DND-41 (cell line): ENCODE results near the gene CDK5R1.
A peak's percentile ranks its signal among the peaks of the same experiment; 100 is the strongest.

Experiments used
- ATAC-seq: fragments of 200-7000 bp; cut with Tn5 transposase; 3 replicates; pipeline ENCODE4 v1.9.1; 2021; ENCODE audit warnings: low read depth; ENCODE audit not compliant: insufficient read depth
- DNase-seq: peaks from one replicate; pipeline ENCODE4 v3.0.0-alpha.2; 2020
- H2AFZ ChIP-seq: 2 replicates; pipeline ENCODE4 v1.6.0; 2012; ENCODE audit warnings: low read depth, low read length
- H3K27ac ChIP-seq: 2 replicates; pipeline ENCODE4 v1.5.1; 2012; ENCODE audit warnings: low read length, inconsistent platforms
- H3K27me3 ChIP-seq: fragments of 200-600 bp; sonication (generic); 2 replicates; pipeline ENCODE4 v1.6.0; 2012; ENCODE audit warnings: low read length, mild to moderate bottlenecking, inconsistent platforms; ENCODE audit not compliant: insufficient read depth, poor library complexity
- H3K36me3 ChIP-seq: 2 replicates; pipeline ENCODE4 v1.5.1; 2012; ENCODE audit warnings: low read length, inconsistent platforms; ENCODE audit not compliant: insufficient read depth
- H3K4me1 ChIP-seq: 2 replicates; pipeline ENCODE4 v1.5.1; 2012; ENCODE audit warnings: mild to moderate bottlenecking, low read length; ENCODE audit not compliant: insufficient read depth
- H3K4me2 ChIP-seq: 2 replicates; pipeline ENCODE4 v1.6.0; 2012; ENCODE audit warnings: mild to moderate bottlenecking, moderate library complexity, low read length, inconsistent platforms; ENCODE audit not compliant: insufficient read depth
- H3K4me3 ChIP-seq, 2 experiments: fragments of 200-600 bp in 1 of 2; shearing (Covaris generic) in 1 of 2; 2 replicates each; pipeline ENCODE4 v1.5.1; 2012 to 2016; ENCODE audit warnings: inconsistent platforms in 2 of 2, low read length in 2 of 2, mild to moderate bottlenecking in 2 of 2, low read depth in 1 of 2, moderate library complexity in 1 of 2
- H3K79me2 ChIP-seq: 2 replicates; pipeline ENCODE4 v1.6.0; 2012; ENCODE audit warnings: low read length, inconsistent platforms; ENCODE audit not compliant: insufficient read depth
- H3K9ac ChIP-seq: 2 replicates; pipeline ENCODE4 v1.6.0; 2012; ENCODE audit warnings: low read depth, mild to moderate bottlenecking, inconsistent platforms, low read length, moderate library complexity
- H3K9me3 ChIP-seq: 2 replicates; pipeline ENCODE4 v1.5.1; 2012; ENCODE audit warnings: low read length, moderate library complexity, mild to moderate bottlenecking, inconsistent platforms; ENCODE audit not compliant: insufficient read depth, severe bottlenecking
- H4K20me1 ChIP-seq: 2 replicates; pipeline ENCODE4 v1.6.0; 2012; ENCODE audit warnings: low read length; ENCODE audit not compliant: insufficient read depth
- CTCF ChIP-seq: IDR thresholded peaks from 2 replicates; pipeline ENCODE4 v1.5.1; 2012; ENCODE audit warnings: borderline replicate concordance, low read length, moderate library complexity, mild to moderate bottlenecking; ENCODE audit not compliant: poor library complexity, severe bottlenecking; ENCODE audit errors: extremely low read depth
- EZH2 ChIP-seq: IDR thresholded peaks from 3 replicates; pipeline ENCODE4 v1.6.1; 2012; ENCODE audit warnings: borderline replicate concordance, low read depth, mild to moderate bottlenecking, moderate library complexity, low read length, inconsistent platforms; ENCODE audit not compliant: severe bottlenecking

CDK5R1 gene

GRCh38 chr17:32445497-32445896 is 41.3 kb upstream of the CDK5R1 start:
- peaks cover 3% of the 10 kb centered on the region for H3K27me3 ChIP-seq
- ATAC-seq (no peak), DNase-seq (no peak)
- H2AFZ ChIP-seq = no peak overlapping the region
- H3K4me2 ChIP-seq = peak overlapping the region; percentile 92
- H3K9ac ChIP-seq = peak overlapping the region; percentile 84
- TF ChIP-seq EZH2 = no peak
- TF ChIP-seq CTCF = no peak
- H3K4me3 ChIP-seq = peak overlapping the region; percentile 40 to 70; a peak in 3 of 4 replicates
- H3K79me2 ChIP-seq = peaks cover 63% of the 10 kb centered on the region
- no peaks in the 10 kb centered on the region for H3K9me3 ChIP-seq
- H3K36me3 ChIP-seq = peaks cover 51% of the 10 kb centered on the region
- peak overlapping the region; percentile 60 for H3K27ac ChIP-seq
- peaks cover 23% of the 10 kb centered on the region; the same call in 1 of the 2 replicates for H4K20me1 ChIP-seq
- H3K4me1 ChIP-seq = peaks cover 32% of the 10 kb centered on the region

- ATAC-seq = no peak
- H3K79me2 ChIP-seq = peaks cover 68% of the 10 kb centered on the region
- no peak for DNase-seq
- H3K27me3 ChIP-seq = peaks cover 3% of the 10 kb centered on the region
- no peak overlapping the region for H2AFZ ChIP-seq
- H3K4me2 ChIP-seq = peak overlapping the region; percentile 92
- H3K9ac ChIP-seq = peak overlapping the region; percentile 84
- H3K4me1 ChIP-seq = peaks cover 32% of the 10 kb centered on the region
- H3K36me3 ChIP-seq = peaks cover 56% of the 10 kb centered on the region
- H3K4me3 ChIP-seq = peak overlapping the region; percentile 40 to 70; a peak in 3 of 4 replicates
- no peaks in the 10 kb centered on the region for H3K9me3 ChIP-seq
- peaks cover 24% of the 10 kb centered on the region; the same call in 1 of the 2 replicates for H4K20me1 ChIP-seq
- peak overlapping the region; percentile 60; the same call in 1 of the 2 replicates for H3K27ac ChIP-seq
- no peak for TF ChIP-seq CTCF
- TF ChIP-seq EZH2 = no peak
Observed at GRCh38 chr17:32445971-32446370, 40.8 kb upstream of the CDK5R1 start.

- peak overlapping the region; percentile 92; the same call in 1 of the 2 replicates for H3K4me2 ChIP-seq
- H3K9me3 ChIP-seq = no peaks in the 10 kb centered on the region
- no peak overlapping the region for H2AFZ ChIP-seq
- no peak for TF ChIP-seq EZH2
- no peak for TF ChIP-seq CTCF
- H3K79me2 ChIP-seq = peaks cover 78% of the 10 kb centered on the region
- DNase-seq (no peak), ATAC-seq (no peak)
- H3K9ac ChIP-seq = peak overlapping the region; percentile 18
- 0 out of 4 replicates have a peak overlapping the region, but pooled peaks of 1 of the 2 experiments have one; percentile 20 for H3K4me3 ChIP-seq
- H3K4me1 ChIP-seq = peaks cover 32% of the 10 kb centered on the region
- H3K36me3 ChIP-seq = peaks cover 66% of the 10 kb centered on the region
- peaks cover under 1% of the 10 kb centered on the region for H3K27me3 ChIP-seq
- peaks cover 32% of the 10 kb centered on the region; the same call in 1 of the 2 replicates for H4K20me1 ChIP-seq
- H3K27ac ChIP-seq = no peak overlapping the region
Observed at GRCh38 chr17:32446949-32447348, 39.8 kb upstream of the CDK5R1 start.
